ENCODE measurements around the gene CCT6B. TPM values are rescaled to one million over a fixed set of nuclear protein-coding genes. Genes with fewer than 3 reads are reported as not detected.

Gene CCT6B
- total and polyA plus RNA-seq, 2 of the 13 experiments (the other 11 are each of a cell fraction or from before 2014, with no cell fraction given): 0.41 to 1.4 TPM

GRCh38 chr17:34961093-34961911 is at the start of gene CCT6B, which contains the start of gene ZNF830 (continued):
- TF ChIP-seq TCF7L2 (IDR thresholded peaks at IDR 0.05; ENCODE audit: low read depth, low read length): no peak
- no peak for TF ChIP-seq ZNF24 (IDR thresholded peaks at IDR 0.05)
- no peak for TF ChIP-seq ZC3H4 (CRISPR knock-in tag; IDR thresholded peaks at IDR 0.05; ENCODE audit: borderline replicate concordance)
- TF ChIP-seq MIXL1 (CRISPR knock-in tag; IDR thresholded peaks at IDR 0.05): peak; percentile 67
- peak; percentile 85 for TF ChIP-seq GABPA (IDR thresholded peaks at IDR 0.05; ENCODE audit: low read depth, low read length)
- TF ChIP-seq GABPA (CRISPR knock-in tag; IDR thresholded peaks at IDR 0.05; ENCODE audit: low read depth): peak; percentile 99
- TF ChIP-seq, protein P1, sequence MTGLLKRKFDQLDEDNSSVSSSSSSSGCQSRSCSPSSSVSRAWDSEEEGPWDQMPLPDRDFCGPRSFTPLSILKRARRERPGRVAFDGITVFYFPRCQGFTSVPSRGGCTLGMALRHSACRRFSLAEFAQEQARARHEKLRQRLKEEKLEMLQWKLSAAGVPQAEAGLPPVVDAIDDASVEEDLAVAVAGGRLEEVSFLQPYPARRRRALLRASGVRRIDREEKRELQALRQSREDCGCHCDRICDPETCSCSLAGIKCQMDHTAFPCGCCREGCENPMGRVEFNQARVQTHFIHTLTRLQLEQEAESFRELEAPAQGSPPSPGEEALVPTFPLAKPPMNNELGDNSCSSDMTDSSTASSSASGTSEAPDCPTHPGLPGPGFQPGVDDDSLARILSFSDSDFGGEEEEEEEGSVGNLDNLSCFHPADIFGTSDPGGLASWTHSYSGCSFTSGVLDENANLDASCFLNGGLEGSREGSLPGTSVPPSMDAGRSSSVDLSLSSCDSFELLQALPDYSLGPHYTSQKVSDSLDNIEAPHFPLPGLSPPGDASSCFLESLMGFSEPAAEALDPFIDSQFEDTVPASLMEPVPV (CRISPR knock-in tag; IDR thresholded peaks at IDR 0.05): peak; percentile 71; the same call in 1 of the 2 replicates
- no peak for TF ChIP-seq SMARCC2 (IDR thresholded peaks at IDR 0.05)
- no peak for TF ChIP-seq GATAD2A (CRISPR knock-in tag; IDR thresholded peaks at IDR 0.05)
- TF ChIP-seq ZNF136 (CRISPR knock-in tag; IDR thresholded peaks at IDR 0.05; ENCODE audit: low read depth): no peak; the same call in 1 of the 2 replicates
- TF ChIP-seq, protein P2, sequence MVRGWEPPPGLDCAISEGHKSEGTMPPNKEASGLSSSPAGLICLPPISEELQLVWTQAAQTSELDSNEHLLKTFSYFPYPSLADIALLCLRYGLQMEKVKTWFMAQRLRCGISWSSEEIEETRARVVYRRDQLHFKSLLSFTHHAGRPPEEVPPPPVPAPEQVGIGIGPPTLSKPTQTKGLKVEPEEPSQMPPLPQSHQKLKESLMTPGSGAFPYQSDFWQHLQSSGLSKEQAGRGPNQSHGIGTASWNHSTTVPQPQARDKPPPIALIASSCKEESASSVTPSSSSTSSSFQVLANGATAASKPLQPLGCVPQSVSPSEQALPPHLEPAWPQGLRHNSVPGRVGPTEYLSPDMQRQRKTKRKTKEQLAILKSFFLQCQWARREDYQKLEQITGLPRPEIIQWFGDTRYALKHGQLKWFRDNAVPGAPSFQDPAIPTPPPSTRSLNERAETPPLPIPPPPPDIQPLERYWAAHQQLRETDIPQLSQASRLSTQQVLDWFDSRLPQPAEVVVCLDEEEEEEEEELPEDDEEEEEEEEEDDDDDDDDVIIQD (CRISPR knock-in tag; IDR thresholded peaks at IDR 0.05; ENCODE audit: low read depth): peak; percentile 93; the same call in 1 of the 2 replicates
- TF ChIP-seq PCBP2 (optimal IDR thresholded peaks at IDR 0.05; ENCODE audit: low read depth, low read length, poor library complexity, severe bottlenecking): no peak
- TF ChIP-seq, protein P3, sequence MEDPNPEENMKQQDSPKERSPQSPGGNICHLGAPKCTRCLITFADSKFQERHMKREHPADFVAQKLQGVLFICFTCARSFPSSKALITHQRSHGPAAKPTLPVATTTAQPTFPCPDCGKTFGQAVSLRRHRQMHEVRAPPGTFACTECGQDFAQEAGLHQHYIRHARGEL (CRISPR knock-in tag; IDR thresholded peaks at IDR 0.05): no peak
- peak; percentile 70 for TF ChIP-seq HCFC1 (IDR thresholded peaks at IDR 0.05; ENCODE audit: low read depth, low read length)
- peak; percentile 64; the same call in 1 of the 2 replicates for TF ChIP-seq ZNF839 (CRISPR knock-in tag; IDR thresholded peaks at IDR 0.05; ENCODE audit: borderline replicate concordance)
- 0 out of 2 replicates have a peak, but pooled peaks have one; percentile 65 for TF ChIP-seq NR1H2 (CRISPR knock-in tag; IDR thresholded peaks at IDR 0.05; ENCODE audit: borderline replicate concordance, low read depth)
- TF ChIP-seq ZBED4 (CRISPR knock-in tag; IDR thresholded peaks at IDR 0.05; ENCODE audit: borderline replicate concordance): no peak; the same call in 1 of the 2 replicates
- TF ChIP-seq ZSCAN22 (CRISPR knock-in tag; IDR thresholded peaks at IDR 0.05): no peak
- peak; percentile 87; the same call in 1 of the 2 replicates for TF ChIP-seq KAT7 (CRISPR knock-in tag; IDR thresholded peaks at IDR 0.05; ENCODE audit: borderline replicate concordance)
- no peak for TF ChIP-seq ELF4 (CRISPR knock-in tag; IDR thresholded peaks at IDR 0.05; ENCODE audit: borderline replicate concordance)
- TF ChIP-seq ZNF800 (CRISPR knock-in tag; IDR thresholded peaks at IDR 0.05): no peak
